ENCODE measurements around the gene ZCWPW2.

The ZCWPW2 gene

DNA sequence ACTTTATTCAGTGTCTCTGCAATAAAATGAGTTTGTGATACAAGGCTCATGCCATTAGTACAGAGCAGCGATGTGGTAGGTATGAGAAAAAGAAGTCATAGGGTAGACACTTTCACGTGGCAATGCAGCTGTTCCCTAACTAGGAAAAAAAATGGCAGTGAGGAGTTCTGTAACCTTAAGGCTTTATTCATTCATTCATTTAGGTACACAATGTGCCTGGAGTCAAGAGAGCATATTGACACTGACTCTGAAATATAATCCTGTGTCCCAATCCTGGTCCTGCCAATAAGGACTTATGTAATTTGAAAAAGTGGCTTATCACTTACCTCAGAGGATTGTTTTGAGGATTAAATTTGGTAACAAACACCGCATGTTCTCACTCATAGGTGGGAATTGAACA is 173.1 kb downstream of the ZCWPW2 start:
- no peaks in the 10 kb centered on the region for H3K4me1 ChIP-seq (ENCODE audit: control insufficient read depth, low read depth, low read length)
- no peaks in the 10 kb centered on the region for H3K36me3 ChIP-seq (ENCODE audit: control insufficient read depth, insufficient read depth, low read length)
- H3K27me3 ChIP-seq (ENCODE audit: insufficient read depth, low read length, poor library complexity): no peaks in the 10 kb centered on the region
- no peak overlapping the region for H3K9ac ChIP-seq (ENCODE audit: low read length)
- H3K79me2 ChIP-seq (ENCODE audit: control insufficient read depth, insufficient read depth, low read length): no peaks in the 10 kb centered on the region
- no peak overlapping the region for H2BK5ac ChIP-seq (ENCODE audit: low read length)
- H3K4me3 ChIP-seq (ENCODE audit: low read length): no peak overlapping the region
- H3K18ac ChIP-seq (ENCODE audit: low read length): no peak overlapping the region
- no peak overlapping the region for H3K27ac ChIP-seq (ENCODE audit: low read depth, low read length)
- DNase-seq: no peak
- no peak overlapping the region for H3K56ac ChIP-seq (ENCODE audit: low read length)
- WGBS (ENCODE audit: extremely low coverage, insufficient coverage, low lambda C conversion rate): no CpG with 5 or more reads among the region's 3 CpGs
- H3K4ac ChIP-seq (ENCODE audit: low read depth, low read length): no peak overlapping the region
- no peak overlapping the region for H3K23ac ChIP-seq (ENCODE audit: low read length)
- H3K79me1 ChIP-seq (ENCODE audit: low read length): no peaks in the 10 kb centered on the region
- H3K4me2 ChIP-seq (ENCODE audit: low read length): no peak overlapping the region
- no peak overlapping the region for H4K8ac ChIP-seq (ENCODE audit: low read depth, low read length)
- H4K5ac ChIP-seq (ENCODE audit: low read length): no peak overlapping the region
- H2BK15ac ChIP-seq (replicated peaks; ENCODE audit: low read depth): no peak overlapping the region
- H2BK120ac ChIP-seq (ENCODE audit: low read depth, low read length): no peak overlapping the region
- H2AK5ac ChIP-seq (ENCODE audit: low read length): no peak overlapping the region

DNA sequence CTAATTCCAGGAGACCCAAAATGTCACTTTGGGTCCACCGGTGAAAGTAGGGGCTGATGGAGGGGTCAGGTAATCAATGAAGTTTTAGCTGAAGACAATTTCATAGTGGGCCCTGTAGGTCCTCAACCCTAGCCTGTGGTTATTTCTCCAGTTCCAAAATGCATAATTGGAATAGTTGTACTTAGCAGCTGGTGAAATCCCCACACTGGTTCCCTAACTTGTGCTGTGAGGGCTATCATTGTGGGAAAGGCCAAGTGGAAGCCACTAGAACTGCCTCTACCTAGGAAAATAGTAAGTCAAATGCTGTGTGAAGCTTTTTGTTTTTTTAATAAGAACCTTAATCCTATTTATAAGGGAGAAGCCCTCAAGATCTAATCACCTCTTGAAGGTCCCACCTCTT is 193.8 kb downstream of the ZCWPW2 start:
- Histone ChIP-seq H2AK5ac (ENCODE audit: low read length) (no peak overlapping the region), H3K27ac (ENCODE audit: low read depth, low read length) (no peak overlapping the region), H2BK15ac (replicated peaks; ENCODE audit: low read depth) (no peak overlapping the region), H3K79me1 (ENCODE audit: low read length) (no peaks in the 10 kb centered on the region), H4K8ac (ENCODE audit: low read depth, low read length) (no peak overlapping the region), H3K23ac (ENCODE audit: low read length) (no peak overlapping the region), H4K5ac (ENCODE audit: low read length) (no peak overlapping the region), H3K56ac (ENCODE audit: low read length) (no peak overlapping the region), H3K9ac (ENCODE audit: low read length) (no peak overlapping the region), H3K18ac (ENCODE audit: low read length) (no peak overlapping the region), H3K4me3 (ENCODE audit: low read length) (no peak overlapping the region), H3K79me2 (ENCODE audit: control insufficient read depth, insufficient read depth, low read length) (no peaks in the 10 kb centered on the region), H2BK5ac (ENCODE audit: low read length) (no peak overlapping the region), H3K36me3 (ENCODE audit: control insufficient read depth, insufficient read depth, low read length) (no peaks in the 10 kb centered on the region), H3K27me3 (ENCODE audit: insufficient read depth, low read length, poor library complexity) (no peaks in the 10 kb centered on the region), H3K4me1 (ENCODE audit: control insufficient read depth, low read depth, low read length) (no peaks in the 10 kb centered on the region), H3K4ac (ENCODE audit: low read depth, low read length) (no peak overlapping the region), H3K4me2 (ENCODE audit: low read length) (no peak overlapping the region), H2BK120ac (ENCODE audit: low read depth, low read length) (no peak overlapping the region)
- no peak for DNase-seq
- no CpG with 5 or more reads among the region's 1 CpG for WGBS (ENCODE audit: extremely low coverage, insufficient coverage, low lambda C conversion rate)

DNA sequence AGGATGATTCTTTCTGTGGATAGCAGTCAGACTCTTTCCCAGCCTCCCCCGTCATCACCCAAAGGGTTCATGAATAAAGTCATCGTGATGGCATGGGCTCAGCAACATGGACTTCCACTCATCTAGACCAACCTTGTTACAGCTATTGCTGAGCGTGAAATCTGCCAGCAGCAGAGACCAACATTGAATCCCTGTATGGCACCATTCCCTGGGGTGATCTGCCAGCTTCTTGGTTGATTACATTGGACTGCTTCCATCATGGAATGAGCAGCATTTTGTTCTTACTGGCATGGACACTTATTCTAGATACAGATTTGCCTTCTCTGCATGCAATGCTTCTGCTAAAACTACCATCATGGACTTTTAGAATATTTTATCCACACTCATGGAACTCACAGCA is 195.7 kb downstream of the ZCWPW2 start:
- H3K4me2 ChIP-seq (ENCODE audit: low read length): no peak overlapping the region
- no peaks in the 10 kb centered on the region for H3K79me1 ChIP-seq (ENCODE audit: low read length)
- H3K9ac ChIP-seq (ENCODE audit: low read length): no peak overlapping the region
- H3K56ac ChIP-seq (ENCODE audit: low read length): no peak overlapping the region
- no peaks in the 10 kb centered on the region for H3K36me3 ChIP-seq (ENCODE audit: control insufficient read depth, insufficient read depth, low read length)
- no peak overlapping the region for H3K4me3 ChIP-seq (ENCODE audit: low read length)
- H3K23ac ChIP-seq (ENCODE audit: low read length): no peak overlapping the region
- no peak overlapping the region for H2AK5ac ChIP-seq (ENCODE audit: low read length)
- no peak overlapping the region for H4K5ac ChIP-seq (ENCODE audit: low read length)
- no peak overlapping the region for H3K18ac ChIP-seq (ENCODE audit: low read length)
- H2BK15ac ChIP-seq (replicated peaks; ENCODE audit: low read depth): no peak overlapping the region
- no peak overlapping the region for H3K27ac ChIP-seq (ENCODE audit: low read depth, low read length)
- H2BK5ac ChIP-seq (ENCODE audit: low read length): no peak overlapping the region
- H2BK120ac ChIP-seq (ENCODE audit: low read depth, low read length): no peak overlapping the region
- no peak overlapping the region for H3K4ac ChIP-seq (ENCODE audit: low read depth, low read length)
- H4K8ac ChIP-seq (ENCODE audit: low read depth, low read length): no peak overlapping the region
- no peaks in the 10 kb centered on the region for H3K79me2 ChIP-seq (ENCODE audit: control insufficient read depth, insufficient read depth, low read length)
- H3K4me1 ChIP-seq (ENCODE audit: control insufficient read depth, low read depth, low read length): no peaks in the 10 kb centered on the region
- no CpG with 5 or more reads among the region's 3 CpGs for WGBS (ENCODE audit: extremely low coverage, insufficient coverage, low lambda C conversion rate)
- DNase-seq: no peak
- no peaks in the 10 kb centered on the region for H3K27me3 ChIP-seq (ENCODE audit: insufficient read depth, low read length, poor library complexity)

DNA sequence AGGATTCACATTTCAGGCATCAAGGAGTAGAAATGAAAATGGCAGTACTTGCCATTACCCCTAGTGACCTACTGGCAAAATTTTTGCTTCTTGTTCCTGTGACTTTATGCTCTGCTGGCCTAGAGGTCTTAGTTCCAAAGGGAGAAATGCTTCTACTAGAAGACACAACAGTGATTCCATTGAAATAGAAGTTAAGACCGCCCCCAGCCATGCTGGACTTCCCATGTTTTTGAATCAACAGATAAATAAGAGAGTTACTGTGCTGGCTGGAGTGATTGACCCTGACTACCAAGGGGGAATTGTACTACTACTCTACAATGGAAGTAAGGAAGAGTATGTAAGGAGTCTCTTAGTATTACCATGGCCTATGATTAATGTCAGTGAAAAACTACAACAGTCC is 196.3 kb downstream of the ZCWPW2 start:
- Histone ChIP-seq H2BK120ac (ENCODE audit: low read depth, low read length) (no peak overlapping the region), H3K18ac (ENCODE audit: low read length) (no peak overlapping the region), H3K79me1 (ENCODE audit: low read length) (no peaks in the 10 kb centered on the region), H3K4me2 (ENCODE audit: low read length) (no peak overlapping the region), H3K27me3 (ENCODE audit: insufficient read depth, low read length, poor library complexity) (no peaks in the 10 kb centered on the region), H2BK5ac (ENCODE audit: low read length) (no peak overlapping the region), H4K8ac (ENCODE audit: low read depth, low read length) (no peak overlapping the region), H3K36me3 (ENCODE audit: control insufficient read depth, insufficient read depth, low read length) (no peaks in the 10 kb centered on the region), H3K27ac (ENCODE audit: low read depth, low read length) (no peak overlapping the region), H3K4me3 (ENCODE audit: low read length) (no peak overlapping the region), H2BK15ac (replicated peaks; ENCODE audit: low read depth) (no peak overlapping the region), H3K4ac (ENCODE audit: low read depth, low read length) (no peak overlapping the region), H4K5ac (ENCODE audit: low read length) (no peak overlapping the region), H3K4me1 (ENCODE audit: control insufficient read depth, low read depth, low read length) (no peaks in the 10 kb centered on the region), H3K79me2 (ENCODE audit: control insufficient read depth, insufficient read depth, low read length) (no peaks in the 10 kb centered on the region), H2AK5ac (ENCODE audit: low read length) (no peak overlapping the region), H3K9ac (ENCODE audit: low read length) (no peak overlapping the region), H3K56ac (ENCODE audit: low read length) (no peak overlapping the region), H3K23ac (ENCODE audit: low read length) (no peak overlapping the region)
- DNase-seq: no peak
- no CpG with 5 or more reads among the region's 1 CpG for WGBS (ENCODE audit: extremely low coverage, insufficient coverage, low lambda C conversion rate)

DNA sequence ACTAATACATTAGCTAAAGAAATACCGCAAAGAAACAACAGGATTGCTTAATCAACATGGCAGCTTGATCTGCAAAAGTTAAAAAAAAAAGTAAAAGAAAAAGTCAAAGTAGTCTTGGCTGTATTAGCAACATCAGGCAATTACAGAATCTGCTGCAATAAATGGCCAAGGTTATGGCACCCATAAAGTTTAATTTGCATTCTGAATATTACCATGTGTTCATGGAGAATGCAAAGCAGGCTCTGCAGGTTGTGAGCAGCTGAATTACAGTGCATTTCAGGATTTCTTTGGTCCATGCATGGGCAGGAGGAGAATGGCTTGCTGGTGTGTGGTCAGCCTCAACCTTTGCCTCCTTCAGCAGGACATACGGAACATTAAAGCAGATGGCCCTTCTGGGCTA is 199.2 kb downstream of the ZCWPW2 start:
- Histone ChIP-seq H4K8ac (ENCODE audit: low read depth, low read length) (no peak overlapping the region), H3K4ac (ENCODE audit: low read depth, low read length) (no peak overlapping the region), H2BK120ac (ENCODE audit: low read depth, low read length) (no peak overlapping the region), H3K27me3 (ENCODE audit: insufficient read depth, low read length, poor library complexity) (no peaks in the 10 kb centered on the region), H3K18ac (ENCODE audit: low read length) (no peak overlapping the region), H2AK5ac (ENCODE audit: low read length) (no peak overlapping the region), H3K36me3 (ENCODE audit: control insufficient read depth, insufficient read depth, low read length) (no peaks in the 10 kb centered on the region), H4K5ac (ENCODE audit: low read length) (no peak overlapping the region), H3K79me2 (ENCODE audit: control insufficient read depth, insufficient read depth, low read length) (no peaks in the 10 kb centered on the region), H3K9ac (ENCODE audit: low read length) (no peak overlapping the region), H2BK15ac (replicated peaks; ENCODE audit: low read depth) (no peak overlapping the region), H2BK5ac (ENCODE audit: low read length) (no peak overlapping the region), H3K4me1 (ENCODE audit: control insufficient read depth, low read depth, low read length) (no peaks in the 10 kb centered on the region), H3K56ac (ENCODE audit: low read length) (no peak overlapping the region), H3K4me3 (ENCODE audit: low read length) (no peak overlapping the region), H3K27ac (ENCODE audit: low read depth, low read length) (no peak overlapping the region), H3K79me1 (ENCODE audit: low read length) (no peaks in the 10 kb centered on the region), H3K23ac (ENCODE audit: low read length) (no peak overlapping the region), H3K4me2 (ENCODE audit: low read length) (no peak overlapping the region)
- no CpG with 5 or more reads among the region's 2 CpGs for WGBS (ENCODE audit: extremely low coverage, insufficient coverage, low lambda C conversion rate)
- DNase-seq: no peak

DNA sequence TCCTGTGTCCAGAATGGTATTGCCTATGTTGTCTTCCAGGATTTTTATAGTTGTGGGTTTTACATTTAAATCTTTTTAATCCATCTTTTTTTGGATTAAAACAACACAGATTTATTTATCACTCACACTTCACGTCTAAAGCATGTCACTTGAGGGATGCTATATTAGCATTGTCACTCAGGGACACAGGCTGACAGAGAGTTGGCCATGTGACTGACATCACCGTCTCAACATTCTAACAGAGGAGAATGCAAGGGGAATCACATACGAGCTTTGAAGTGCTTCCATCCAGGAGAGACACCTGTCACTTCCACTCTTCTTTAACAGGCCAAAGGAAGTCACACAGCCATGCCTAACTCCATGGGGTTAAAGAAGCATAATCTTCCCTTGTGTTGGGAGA is 204.7 kb downstream of the ZCWPW2 start:
- Histone ChIP-seq H3K18ac (ENCODE audit: low read length) (no peak overlapping the region), H3K4me1 (ENCODE audit: control insufficient read depth, low read depth, low read length) (no peaks in the 10 kb centered on the region), H2AK5ac (ENCODE audit: low read length) (no peak overlapping the region), H3K4me2 (ENCODE audit: low read length) (no peak overlapping the region), H4K8ac (ENCODE audit: low read depth, low read length) (no peak overlapping the region), H3K9ac (ENCODE audit: low read length) (no peak overlapping the region), H3K4me3 (ENCODE audit: low read length) (no peak overlapping the region), H3K36me3 (ENCODE audit: control insufficient read depth, insufficient read depth, low read length) (no peaks in the 10 kb centered on the region), H2BK15ac (replicated peaks; ENCODE audit: low read depth) (no peak overlapping the region), H3K79me1 (ENCODE audit: low read length) (no peaks in the 10 kb centered on the region), H3K56ac (ENCODE audit: low read length) (no peak overlapping the region), H3K27me3 (ENCODE audit: insufficient read depth, low read length, poor library complexity) (no peaks in the 10 kb centered on the region), H2BK5ac (ENCODE audit: low read length) (no peak overlapping the region), H3K27ac (ENCODE audit: low read depth, low read length) (no peak overlapping the region), H4K5ac (ENCODE audit: low read length) (no peak overlapping the region), H3K23ac (ENCODE audit: low read length) (no peak overlapping the region), H3K79me2 (ENCODE audit: control insufficient read depth, insufficient read depth, low read length) (no peaks in the 10 kb centered on the region), H2BK120ac (ENCODE audit: low read depth, low read length) (no peak overlapping the region), H3K4ac (ENCODE audit: low read depth, low read length) (no peak overlapping the region)
- WGBS (ENCODE audit: extremely low coverage, insufficient coverage, low lambda C conversion rate): no CpG with 5 or more reads among the region's 3 CpGs
- no peak for DNase-seq
